Vagina (tissue), 2 donors: Measurements from ENCODE around the gene ADARB2. TPM values are rescaled to one million over a fixed set of nuclear protein-coding genes. Genes with fewer than 3 reads are reported as not detected.

Source experiments
- DNase-seq, 2 donors: peaks; one replicate each; pipeline ENCODE4 v3.0.0-alpha.2; 2017; ENCODE audit errors: extremely low spot score in 2 of 2
- H3K27ac ChIP-seq: fragments of 200-600 bp; sonication (generic); one replicate; pipeline ENCODE4 v1.5.1; 2019
- H3K27me3 ChIP-seq: fragments of 200-600 bp; sonication (generic); one replicate; pipeline ENCODE4 v1.5.1; 2019
- H3K36me3 ChIP-seq, 2 donors: fragments of 200-600 bp; sonication (generic); one replicate each; pipeline ENCODE4 v1.5.1; 2017 to 2019
- H3K4me1 ChIP-seq: fragments of 200-600 bp; sonication (generic); one replicate; pipeline ENCODE4 v1.5.1; 2019
- H3K4me3 ChIP-seq, 2 donors: fragments of 200-600 bp; sonication (generic); 1 replicate in 1 of 2; 2 replicates in 1 of 2; pipeline ENCODE4 v1.5.1; 2016 to 2019
- H3K9me3 ChIP-seq: fragments of 200-600 bp; sonication (generic); one replicate; pipeline ENCODE4 v1.5.1; 2019
- POLR2A ChIP-seq, 2 donors: fragments of 450-650 bp; IDR thresholded peaks; one replicate each; pipeline ENCODE4 v1.6.1; 2017; ENCODE audit warnings: antibody characterized with exemption in 2 of 2, mild to moderate bottlenecking in 2 of 2, moderate library complexity in 2 of 2
- POLR2AphosphoS5 ChIP-seq, 2 donors: sonication (generic); formaldehyde crosslinking; IDR thresholded peaks; one replicate each; pipeline ENCODE4 v1.9.0; 2017; ENCODE audit warnings: antibody characterized with exemption in 2 of 2, mild to moderate bottlenecking in 2 of 2, low read depth in 1 of 2; ENCODE audit not compliant: insufficient read depth in 1 of 2
- intact Hi-C: fragments of 100-400 bp; cut with DNase I; formaldehyde crosslinking; loops from one replicate; pipeline ENCODE4 v1.15.1; 2023
- total RNA-seq: library from RNA; depleted of rRNA; stranded (reverse); fragments of >200 nt; gene quantifications from one replicate; pipeline ENCODE4 v1.2.3, GENCODE V29; 2016
- TF ChIP-seq, protein P1 (sequence below), 3 experiments: fragments of 450-650 bp in 2 of 3; fragments of 200-600 bp in 1 of 3; sonication (generic) in 1 of 3; IDR thresholded peaks; one replicate each; pipeline ENCODE4 v1.5.1; 2017 to 2019; ENCODE audit warnings: antibody characterized with exemption in 3 of 3, mild to moderate bottlenecking in 2 of 3, moderate library complexity in 2 of 3

The ADARB2 gene
- total RNA-seq, 1 donor from 2014 or later = 3.4 TPM

GRCh38 chr10:1293157-1293556 is 444.2 kb downstream of the ADARB2 start:
- Histone ChIP-seq H3K4me1 (peaks cover 28% of the 10 kb centered on the region), H3K36me3 (no peaks in the 10 kb centered on the region), H3K4me3 (peak overlapping the region in 1 of 2 donors; percentile 14), H3K27ac (peak overlapping the region; percentile 50), H3K27me3 (no peaks in the 10 kb centered on the region), H3K9me3 (no peaks in the 10 kb centered on the region)
- DNase-seq = no peak
- no peak for TF ChIP-seq POLR2A (IDR thresholded peaks at IDR 0.05)
- TF ChIP-seq, protein P1, sequence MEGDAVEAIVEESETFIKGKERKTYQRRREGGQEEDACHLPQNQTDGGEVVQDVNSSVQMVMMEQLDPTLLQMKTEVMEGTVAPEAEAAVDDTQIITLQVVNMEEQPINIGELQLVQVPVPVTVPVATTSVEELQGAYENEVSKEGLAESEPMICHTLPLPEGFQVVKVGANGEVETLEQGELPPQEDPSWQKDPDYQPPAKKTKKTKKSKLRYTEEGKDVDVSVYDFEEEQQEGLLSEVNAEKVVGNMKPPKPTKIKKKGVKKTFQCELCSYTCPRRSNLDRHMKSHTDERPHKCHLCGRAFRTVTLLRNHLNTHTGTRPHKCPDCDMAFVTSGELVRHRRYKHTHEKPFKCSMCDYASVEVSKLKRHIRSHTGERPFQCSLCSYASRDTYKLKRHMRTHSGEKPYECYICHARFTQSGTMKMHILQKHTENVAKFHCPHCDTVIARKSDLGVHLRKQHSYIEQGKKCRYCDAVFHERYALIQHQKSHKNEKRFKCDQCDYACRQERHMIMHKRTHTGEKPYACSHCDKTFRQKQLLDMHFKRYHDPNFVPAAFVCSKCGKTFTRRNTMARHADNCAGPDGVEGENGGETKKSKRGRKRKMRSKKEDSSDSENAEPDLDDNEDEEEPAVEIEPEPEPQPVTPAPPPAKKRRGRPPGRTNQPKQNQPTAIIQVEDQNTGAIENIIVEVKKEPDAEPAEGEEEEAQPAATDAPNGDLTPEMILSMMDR (IDR thresholded peaks at IDR 0.05) = no peak
- no peak for TF ChIP-seq POLR2AphosphoS5 (IDR thresholded peaks at IDR 0.05; ENCODE audit: insufficient read depth in 1 of 2, low read depth in 1 of 2)
- intact Hi-C loops = no loop called here

DNA sequence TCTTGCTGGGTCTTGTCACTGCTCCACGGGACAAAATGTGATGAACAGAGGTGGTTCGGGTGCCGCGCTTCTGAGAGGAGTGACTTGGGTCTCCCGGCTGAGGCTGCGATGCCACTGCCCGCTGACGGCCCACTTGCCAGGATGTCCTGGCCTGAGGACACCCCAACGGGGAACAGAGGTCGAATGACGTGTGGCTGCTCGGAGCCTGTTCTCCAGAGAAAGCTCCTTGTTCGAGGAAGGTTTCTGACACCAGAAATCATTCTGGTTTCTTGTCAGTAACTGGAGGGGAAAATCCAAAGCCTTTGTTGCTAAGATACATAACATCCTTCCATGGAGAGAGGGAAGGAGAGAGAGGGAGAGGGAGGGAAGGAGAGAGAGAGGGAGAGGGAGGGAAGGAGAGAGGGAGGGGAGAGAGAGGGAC is 444.7 kb downstream of the ADARB2 start:
- Histone ChIP-seq H3K4me3 (no peak overlapping the region), H3K9me3 (no peaks in the 10 kb centered on the region), H3K27ac (no peak overlapping the region), H3K36me3 (no peaks in the 10 kb centered on the region), H3K4me1 (peaks cover 33% of the 10 kb centered on the region), H3K27me3 (no peaks in the 10 kb centered on the region)
- intact Hi-C loops = no loop called here
- no peak for DNase-seq
- TF ChIP-seq POLR2AphosphoS5 (IDR thresholded peaks at IDR 0.05; ENCODE audit: insufficient read depth in 1 of 2, low read depth in 1 of 2) (no peak), POLR2A (IDR thresholded peaks at IDR 0.05) (no peak)
- TF ChIP-seq, protein P1 (IDR thresholded peaks at IDR 0.05) = no peak

GRCh38 chr10:1291178-1292090 is 445.9 kb downstream of the ADARB2 start:
- intact Hi-C loops = no loop called here

DNA sequence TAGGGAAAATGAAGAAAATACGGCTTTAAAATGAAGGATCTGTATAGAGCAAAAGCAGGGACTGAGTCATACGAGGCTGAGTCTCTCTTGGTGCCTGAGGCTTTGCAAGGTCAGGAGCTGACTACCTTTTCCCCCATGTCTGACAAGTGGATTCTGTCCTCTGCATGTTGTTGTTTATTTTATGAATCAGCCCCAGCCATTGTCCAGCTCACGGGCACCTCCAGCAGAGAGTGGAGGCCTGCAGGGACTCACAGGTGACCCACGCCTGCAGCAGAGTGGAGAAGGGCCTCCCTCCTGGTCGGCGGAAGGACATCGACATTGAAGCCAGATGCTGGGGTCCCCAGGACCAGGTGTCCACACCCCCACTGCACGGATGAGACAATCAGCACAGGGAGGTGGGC is 447.3 kb downstream of the ADARB2 start:
- TF ChIP-seq POLR2A (IDR thresholded peaks at IDR 0.05) = no peak
- TF ChIP-seq POLR2AphosphoS5 (IDR thresholded peaks at IDR 0.05; ENCODE audit: insufficient read depth in 1 of 2, low read depth in 1 of 2) = no peak
- TF ChIP-seq, protein P1 (IDR thresholded peaks at IDR 0.05) = no peak
- intact Hi-C loops = no loop called here
- no peak overlapping the region for H3K27ac ChIP-seq
- H3K27me3 ChIP-seq = no peaks in the 10 kb centered on the region
- H3K9me3 ChIP-seq = no peaks in the 10 kb centered on the region
- H3K4me3 ChIP-seq = no peak overlapping the region
- H3K36me3 ChIP-seq = no peaks in the 10 kb centered on the region
- peaks cover 42% of the 10 kb centered on the region for H3K4me1 ChIP-seq
- DNase-seq = no peak

More at GRCh38 chr10:1291178-1292090, 445.9 kb downstream of the ADARB2 start:
- Histone ChIP-seq H3K4me1 (peaks cover 42% of the 10 kb centered on the region), H3K36me3 (no peaks in the 10 kb centered on the region), H3K27me3 (no peaks in the 10 kb centered on the region), H3K4me3 (no peak overlapping the region), H3K27ac (no peak overlapping the region), H3K9me3 (no peaks in the 10 kb centered on the region)
- TF ChIP-seq, protein P1 (IDR thresholded peaks at IDR 0.05) = no peak
- TF ChIP-seq POLR2AphosphoS5 (IDR thresholded peaks at IDR 0.05; ENCODE audit: insufficient read depth in 1 of 2, low read depth in 1 of 2) = no peak
- TF ChIP-seq POLR2A (IDR thresholded peaks at IDR 0.05) = no peak
- DNase-seq = no peak

DNA sequence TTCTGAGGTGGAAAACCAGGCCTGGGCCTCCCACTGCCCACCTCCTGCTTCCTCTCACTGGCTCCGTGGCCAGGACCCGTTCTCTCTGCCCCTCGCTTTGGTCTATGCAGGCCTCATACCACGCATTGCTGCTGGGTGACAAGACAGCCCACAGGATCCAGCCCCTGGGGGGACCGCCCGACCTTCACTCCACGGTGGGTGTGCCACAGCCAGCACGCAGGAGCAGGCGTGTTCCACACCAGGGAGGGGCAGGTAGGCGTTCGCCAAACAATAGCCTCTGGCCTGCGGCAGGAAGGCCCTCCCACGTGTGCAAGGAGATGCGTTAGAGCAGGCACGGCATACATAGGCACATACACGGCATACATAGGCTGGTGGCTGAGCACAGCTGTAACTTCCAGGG is 447.7 kb downstream of the ADARB2 start:
- TF ChIP-seq POLR2AphosphoS5 (IDR thresholded peaks at IDR 0.05; ENCODE audit: insufficient read depth in 1 of 2, low read depth in 1 of 2) (no peak), POLR2A (IDR thresholded peaks at IDR 0.05) (no peak)
- TF ChIP-seq, protein P1 (IDR thresholded peaks at IDR 0.05) = no peak
- Histone ChIP-seq H3K36me3 (no peaks in the 10 kb centered on the region), H3K27ac (no peak overlapping the region), H3K9me3 (no peaks in the 10 kb centered on the region), H3K27me3 (no peaks in the 10 kb centered on the region), H3K4me3 (no peak overlapping the region), H3K4me1 (peaks cover 42% of the 10 kb centered on the region)
- DNase-seq = no peak
- intact Hi-C loops = no loop called here
